Measurements from ENCODE around the gene TIAM1.

TIAM1 gene

DNA sequence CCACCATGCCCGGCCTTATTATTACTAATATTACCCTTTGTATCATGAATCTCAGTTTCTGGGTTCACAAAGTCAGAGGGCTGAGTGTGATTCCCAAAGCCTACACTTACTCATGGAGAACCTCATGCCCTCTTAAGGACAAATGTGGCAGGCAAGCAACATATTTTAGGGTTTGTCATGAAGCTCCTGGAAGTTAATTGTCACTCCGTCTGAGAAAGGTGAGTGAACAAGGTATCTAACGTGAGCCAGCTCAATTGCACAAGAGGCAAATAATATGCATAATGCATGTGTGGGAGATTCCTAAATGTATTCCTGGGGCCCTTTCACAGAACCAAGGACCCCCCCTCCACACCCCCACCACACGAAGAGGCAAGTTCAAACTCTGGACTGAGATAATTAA, 10.1 kb upstream of the TIAM1 start:
- H3K4me3 ChIP-seq (ENCODE audit: low read depth, low read length): no peak overlapping the region

DNA sequence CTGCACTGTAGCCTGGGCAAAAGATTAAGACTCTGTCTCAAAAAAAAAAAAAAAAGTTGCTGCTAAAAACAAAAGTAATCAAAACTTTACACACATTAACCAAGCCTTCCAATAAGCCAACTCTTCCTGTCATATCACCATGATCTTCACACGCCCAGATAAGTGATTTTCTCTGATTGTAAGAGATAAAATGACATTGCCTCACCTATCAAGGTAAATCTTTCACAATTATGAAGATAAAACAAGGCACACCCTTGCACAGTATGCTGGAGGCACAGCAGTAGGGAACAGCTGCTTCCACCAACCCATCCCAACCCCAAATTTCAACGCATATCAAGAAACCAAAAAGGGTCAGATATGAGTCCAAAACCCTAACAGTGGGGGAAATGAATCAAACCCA, 8.8 kb upstream of the TIAM1 start:
- no peak overlapping the region for H3K4me3 ChIP-seq (ENCODE audit: low read depth, low read length)

DNA sequence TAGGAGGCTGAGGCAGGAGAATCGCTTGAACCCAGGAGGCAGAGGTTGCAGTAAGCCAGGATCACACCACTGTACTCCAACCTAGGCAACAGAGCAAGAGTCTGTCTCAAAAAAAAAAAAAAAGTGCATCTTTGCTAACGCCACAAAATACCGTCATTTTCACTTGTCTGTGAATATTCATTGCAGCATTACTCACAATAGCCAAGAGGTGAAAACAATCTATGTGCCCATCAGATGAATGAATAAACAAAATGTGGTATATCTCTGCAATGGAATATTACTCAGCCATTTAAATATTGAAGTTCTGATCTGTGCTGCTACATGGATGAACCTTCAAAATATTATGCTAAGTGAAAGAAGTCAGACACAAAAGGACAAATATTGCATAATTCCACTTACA, 7.9 kb upstream of the TIAM1 start:
- H3K4me3 ChIP-seq (ENCODE audit: low read depth, low read length): no peak overlapping the region

- H3K4me3 ChIP-seq (ENCODE audit: low read depth, low read length): no peak overlapping the region
These were observed 7.4 kb upstream of the TIAM1 start for GRCh38 chr21:31351438-31351837.

- no peak overlapping the region for H3K4me3 ChIP-seq (ENCODE audit: low read depth, low read length)
These were observed 5.1 kb upstream of the TIAM1 start for GRCh38 chr21:31349208-31349607.

- H3K4me3 ChIP-seq (ENCODE audit: low read depth, low read length): no peak overlapping the region
These were observed 4.1 kb upstream of the TIAM1 start for GRCh38 chr21:31348188-31348587.

DNA sequence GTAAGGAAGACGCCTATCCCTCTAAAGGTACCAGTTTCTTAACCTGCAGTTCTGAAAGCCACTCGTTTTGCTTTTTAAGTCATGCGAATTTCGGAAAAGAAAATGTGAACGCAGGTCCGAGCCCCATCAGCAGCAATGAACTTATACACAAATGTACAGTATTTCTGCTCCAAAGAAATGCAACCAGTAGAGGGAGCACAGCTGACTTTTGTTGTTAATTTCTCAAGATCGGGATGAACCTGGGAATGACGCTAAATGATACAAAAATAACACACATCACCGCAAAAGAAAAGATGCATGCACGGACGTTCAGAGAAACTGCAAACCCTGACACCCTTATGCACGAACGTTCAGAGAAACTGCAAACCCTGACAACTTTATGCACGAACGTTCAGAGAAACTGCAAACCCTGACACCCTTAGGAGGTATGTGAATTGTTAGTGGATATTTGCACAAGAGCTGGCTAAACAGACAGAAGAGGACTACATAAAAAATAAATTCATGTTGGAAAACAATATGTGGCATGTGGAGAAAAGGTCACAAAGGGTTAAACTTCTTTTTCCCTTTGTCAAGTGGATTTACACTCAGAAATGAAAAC, 3.5 kb upstream of the TIAM1 start:
- no peak overlapping the region for H3K4me3 ChIP-seq (ENCODE audit: low read depth, low read length)

DNA sequence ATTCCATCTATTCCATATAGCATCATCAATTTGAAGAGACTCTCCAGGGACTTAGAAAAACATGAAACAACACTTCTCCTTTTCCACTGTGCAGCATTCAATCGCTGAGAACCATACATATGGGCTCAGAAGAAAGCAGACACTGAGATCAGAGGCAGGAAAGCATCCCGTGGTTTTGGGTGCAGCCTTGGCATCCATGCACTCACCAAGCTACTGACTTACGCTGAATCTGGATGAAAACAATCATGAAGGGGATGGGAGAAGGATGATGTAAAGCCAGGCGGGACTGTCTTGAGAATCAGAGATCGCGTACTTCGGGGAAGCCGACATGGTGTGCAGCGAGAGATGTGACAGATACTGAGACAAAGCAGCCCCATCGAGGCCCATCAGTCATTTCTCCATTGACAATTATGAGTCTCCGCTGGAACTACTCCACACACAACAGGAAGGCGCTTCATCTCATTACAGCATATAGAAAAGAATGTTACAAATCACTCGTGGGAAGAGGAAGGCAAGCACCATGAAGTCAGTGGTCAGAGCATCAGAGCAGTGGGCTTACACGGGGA, 2.3 kb upstream of the TIAM1 start:
- no peak overlapping the region for H3K4me3 ChIP-seq (ENCODE audit: low read depth, low read length)

DNA sequence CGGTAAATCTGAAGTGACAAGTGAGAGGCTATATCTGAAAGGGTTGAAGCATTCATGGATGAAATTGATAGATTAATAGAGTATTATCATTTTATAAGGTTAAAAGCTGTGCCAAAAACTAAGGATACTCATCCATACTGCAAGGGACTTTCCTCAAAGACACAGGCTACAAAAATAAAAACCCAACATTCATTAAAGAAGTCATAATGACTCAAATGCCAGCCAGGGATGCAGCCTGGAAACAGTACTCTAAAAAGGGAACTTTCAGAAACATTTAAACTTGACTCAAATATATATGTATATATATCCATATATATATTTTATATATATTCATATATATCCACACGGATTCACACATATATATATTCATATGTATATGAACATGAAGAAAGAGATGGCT, 1.1 kb upstream of the TIAM1 start:
- H3K4me3 ChIP-seq (ENCODE audit: low read depth, low read length): no peak overlapping the region

DNA sequence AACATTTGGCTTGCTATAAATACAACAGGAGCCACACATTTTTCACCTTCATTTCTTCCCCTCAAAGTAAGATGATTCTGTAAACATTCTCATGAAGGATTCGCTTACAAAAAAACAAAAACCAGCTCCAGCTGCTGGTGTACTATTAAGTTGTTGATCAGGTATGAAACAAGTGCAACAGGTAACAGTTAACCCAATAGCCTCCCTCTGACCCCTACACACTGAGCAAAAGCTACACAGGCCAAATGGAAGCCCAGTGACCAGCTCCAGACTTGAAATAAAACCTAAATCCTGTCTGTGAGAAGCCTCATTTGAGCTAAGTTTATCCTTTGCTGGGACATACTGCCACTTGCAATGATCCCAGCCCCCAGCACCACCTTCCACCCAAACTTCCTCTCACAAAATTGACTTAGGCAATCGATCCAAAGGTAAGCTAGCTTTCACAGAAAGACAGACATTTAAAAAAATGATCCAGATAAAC, 991 bp downstream of the TIAM1 start:
- H3K4me3 ChIP-seq (ENCODE audit: low read depth, low read length): peak overlapping the region; percentile 70

- H3K4me3 ChIP-seq (ENCODE audit: low read depth, low read length): no peak overlapping the region
These were observed 1.7 kb downstream of the TIAM1 start for GRCh38 chr21:31342348-31342747.

DNA sequence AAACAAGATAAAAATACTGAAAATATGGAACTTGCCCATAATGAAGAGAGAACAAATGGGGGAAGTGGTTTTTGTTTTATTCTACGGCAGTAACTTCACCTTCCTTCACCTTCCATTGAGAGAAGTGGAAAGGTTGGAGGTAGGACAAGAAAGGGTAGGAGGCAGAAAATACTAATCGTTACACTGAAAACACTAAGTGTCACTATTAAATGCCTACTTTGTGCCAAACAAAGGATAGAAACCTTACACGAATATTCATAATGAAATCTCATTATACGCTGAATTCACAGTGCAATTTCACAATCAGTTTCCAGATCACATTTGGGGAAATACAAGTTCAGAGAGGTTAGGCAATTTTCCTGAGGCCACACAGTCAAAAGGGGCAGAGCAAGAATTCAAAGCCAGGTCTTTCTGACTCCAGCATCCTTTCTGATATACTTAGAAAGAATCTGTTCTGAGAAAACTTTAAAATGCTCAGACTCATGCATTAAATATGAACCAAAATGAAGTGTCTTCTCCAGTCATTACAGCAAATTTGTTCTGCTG, 3.0 kb downstream of the TIAM1 start:
- H3K4me3 ChIP-seq (ENCODE audit: low read depth, low read length): no peak overlapping the region

GRCh38 chr21:31340514-31340913, 3.5 kb downstream of the TIAM1 start:
- H3K4me3 ChIP-seq (ENCODE audit: low read depth, low read length): no peak overlapping the region

DNA sequence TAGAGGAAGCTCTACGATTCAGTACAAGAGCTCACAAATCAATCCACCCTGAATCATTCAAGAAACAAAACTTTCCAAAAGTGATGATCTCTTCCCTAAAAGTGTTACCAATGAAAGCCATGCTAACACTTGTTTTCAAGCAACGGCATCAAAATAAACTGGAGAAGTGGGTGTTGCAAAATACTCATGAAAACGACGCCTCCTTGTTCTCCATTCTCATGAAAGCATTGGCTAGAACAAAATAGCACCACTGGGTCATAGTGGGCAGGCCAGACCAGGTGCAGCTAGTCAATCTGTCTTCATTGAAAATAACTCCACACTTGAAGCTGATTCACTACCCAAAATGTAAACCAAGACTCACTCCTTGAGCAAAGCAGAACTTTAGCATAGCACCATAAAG, 4.3 kb downstream of the TIAM1 start:
- no peak overlapping the region for H3K4me3 ChIP-seq (ENCODE audit: low read depth, low read length)

- H3K4me3 ChIP-seq (ENCODE audit: low read depth, low read length): no peak overlapping the region
These were observed 5.1 kb downstream of the TIAM1 start for GRCh38 chr21:31338908-31339368.

DNA sequence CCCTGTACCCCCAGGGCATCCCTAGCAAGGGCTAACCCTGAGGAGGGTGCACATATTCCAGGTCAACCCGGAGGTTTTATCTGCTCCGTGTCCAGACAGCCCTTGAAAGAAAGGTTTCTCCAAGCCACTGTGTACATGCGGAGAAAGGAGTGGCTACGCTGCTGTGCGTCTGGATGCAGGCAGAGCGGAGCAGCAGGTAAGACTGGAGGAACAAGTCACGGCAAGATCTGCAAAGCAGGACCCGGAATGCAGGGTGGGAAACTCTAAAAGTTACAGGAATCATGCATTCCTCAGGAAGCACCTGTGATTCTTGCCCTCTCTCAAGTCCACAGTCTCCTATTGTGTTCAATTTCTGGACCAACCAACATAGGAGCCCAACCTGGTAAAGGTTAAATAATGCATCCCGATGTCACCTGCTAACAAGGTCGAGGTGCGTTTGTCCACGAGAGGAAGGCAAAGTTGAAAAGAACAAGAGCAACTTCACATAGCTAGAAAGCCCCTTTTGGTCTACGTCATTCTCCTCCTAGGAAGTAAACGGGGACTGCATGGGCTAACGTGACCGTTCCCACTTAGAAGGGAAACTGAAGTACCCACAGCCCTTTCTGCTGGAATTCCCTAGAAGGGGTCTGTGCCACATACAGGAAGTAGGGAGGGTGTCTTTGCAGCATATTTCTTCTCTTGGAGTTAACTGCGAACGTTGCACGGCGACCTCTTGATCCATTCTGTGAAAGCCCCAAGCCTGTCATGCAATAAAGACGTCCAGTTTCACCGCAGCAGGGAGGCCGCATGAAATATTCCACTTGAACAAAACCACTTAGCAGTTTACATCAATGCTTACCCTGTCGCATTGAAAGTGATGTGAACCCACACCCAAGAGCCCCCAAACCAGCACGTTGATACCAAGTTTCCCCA, 5.8 kb downstream of the TIAM1 start:
- no peak overlapping the region for H3K4me3 ChIP-seq (ENCODE audit: low read depth, low read length)

DNA sequence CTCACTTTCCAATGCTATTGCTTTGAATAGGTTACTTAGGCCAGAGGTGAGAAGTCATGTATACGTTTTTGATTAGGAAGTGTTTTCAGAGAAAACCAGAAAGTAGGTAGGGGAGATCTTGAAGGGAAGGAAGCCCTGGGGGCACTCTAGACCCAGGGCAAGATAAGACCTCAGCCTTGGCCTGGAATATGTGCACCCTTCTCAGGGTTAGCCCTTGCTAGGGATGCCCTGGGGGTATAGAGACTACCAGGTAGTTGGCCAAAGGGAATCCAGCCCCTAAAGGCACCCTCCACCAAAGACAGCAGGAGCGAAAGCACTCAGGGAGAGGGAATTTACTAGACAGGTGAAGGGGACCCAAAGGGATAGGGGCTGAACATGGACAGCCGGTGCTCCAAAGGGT, 7.0 kb downstream of the TIAM1 start:
- H3K4me3 ChIP-seq (ENCODE audit: low read depth, low read length): no peak overlapping the region

DNA sequence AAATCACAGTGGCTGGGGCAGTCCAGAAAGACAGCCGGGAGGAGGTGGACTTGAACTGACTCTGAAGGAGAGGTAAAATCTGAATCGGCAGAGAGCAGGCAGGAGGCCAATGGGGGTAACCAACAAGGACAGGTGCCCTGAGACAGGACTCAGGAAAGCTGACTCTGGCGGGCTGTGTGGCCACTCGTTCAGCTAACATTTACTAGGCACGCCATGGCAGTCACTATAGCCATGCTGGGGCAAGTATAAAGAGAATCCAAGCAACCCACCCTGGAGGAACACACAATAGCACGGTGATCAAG, 7.4 kb downstream of the TIAM1 start:
- no peak overlapping the region for H3K4me3 ChIP-seq (ENCODE audit: low read depth, low read length)

DNA sequence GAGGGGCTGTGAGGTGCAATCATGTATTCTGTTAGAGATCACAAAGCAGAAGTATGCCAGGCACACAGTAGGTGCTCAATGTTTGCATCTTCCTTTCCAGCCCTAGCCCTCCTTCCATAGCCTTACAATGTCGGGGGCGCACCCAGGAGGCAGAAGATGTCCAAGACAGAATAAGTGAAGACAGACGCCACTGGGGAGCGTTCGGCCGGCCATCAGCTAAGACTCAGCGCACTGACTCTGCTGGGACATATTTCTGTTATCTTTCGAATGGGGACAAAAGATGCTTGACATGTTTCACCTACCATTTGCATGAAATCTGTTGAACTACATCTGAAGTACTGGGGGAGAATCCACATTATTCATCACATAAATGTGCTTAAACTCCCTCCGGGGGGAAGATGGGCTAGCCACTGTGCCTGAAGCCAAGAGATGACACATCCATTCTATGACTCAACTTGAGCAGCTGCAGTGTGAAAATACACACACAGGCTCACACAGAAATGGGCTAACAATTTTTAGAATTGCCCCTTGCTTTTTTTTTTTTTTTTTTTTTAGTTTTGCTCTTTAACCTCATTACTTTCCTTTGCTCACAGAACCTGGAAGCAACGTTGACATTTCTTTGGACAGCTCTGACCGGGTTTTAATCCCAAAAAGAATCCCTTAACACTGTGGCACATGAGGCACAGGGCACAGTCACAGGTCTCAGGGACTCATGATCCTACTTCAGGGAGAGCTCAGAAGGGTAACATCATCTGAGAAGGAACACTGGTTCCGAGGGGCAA, 7.9 kb downstream of the TIAM1 start:
- no peak overlapping the region for H3K4me3 ChIP-seq (ENCODE audit: low read depth, low read length)

GRCh38 chr21:31334648-31335121, 9.4 kb downstream of the TIAM1 start:
- no peak overlapping the region for H3K4me3 ChIP-seq (ENCODE audit: low read depth, low read length)

DNA sequence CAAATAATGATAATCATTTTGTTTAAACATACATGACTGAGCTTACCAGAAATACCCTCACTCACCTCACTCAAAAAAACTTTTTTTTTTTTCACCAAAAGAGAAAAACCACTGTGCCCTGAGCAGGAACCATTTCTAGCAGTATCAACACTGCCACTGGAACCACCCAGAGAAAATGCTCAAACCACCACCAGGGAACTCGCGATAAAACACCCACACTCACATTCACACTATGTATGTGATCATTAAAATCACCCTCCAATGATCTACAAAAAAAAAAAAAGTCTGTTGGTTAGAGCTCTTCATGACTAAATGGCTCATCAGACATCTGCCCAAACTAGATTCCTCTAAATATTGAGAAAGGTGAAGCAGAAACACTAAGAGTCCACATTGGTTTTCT, 11.5 kb downstream of the TIAM1 start:
- H3K4me3 ChIP-seq (ENCODE audit: low read depth, low read length): no peak overlapping the region

Data from iPS-11a (cell line).